ENCODE data around the gene FRMD4A. TPM values are rescaled to one million over a fixed set of nuclear protein-coding genes. Genes with fewer than 3 reads are reported as not detected.

FRMD4A gene
- total RNA-seq, 4 donors from 2014 or later = 4.0 to 12.7 (median 5.6) TPM

GRCh38 chr10:14032406-14032998, 298.2 kb downstream of the FRMD4A start:
- TF ChIP-seq POLR2A (IDR thresholded peaks at IDR 0.05) (no peak), CTCF (IDR thresholded peaks at IDR 0.05) (peak; percentile 19 to 42 (median 35)), EP300 (IDR thresholded peaks at IDR 0.05; ENCODE audit: low read depth) (no peak), POLR2AphosphoS5 (IDR thresholded peaks at IDR 0.05) (no peak)
- Histone ChIP-seq H3K27me3 (no peaks in the 10 kb centered on the region), H3K36me3 (no peaks in the 10 kb centered on the region), H3K4me3 (no peak overlapping the region), H3K4me1 (no peaks in the 10 kb centered on the region), H3K9me3 (no peaks in the 10 kb centered on the region), H3K27ac (no peak overlapping the region)
- intact Hi-C loops (cut with DNase I; ENCODE audit: low total_unique reads) (no loop called here), in situ Hi-C loops (cut with MboI; ENCODE audit: low pct_ligation_motif_present in 1 of 4, low pct_unique_long_range_greater_than_20kb in 1 of 4, low sequenced_read_pairs in 3 of 4) (no loop called here)
- 50% methylated on average over 17 of the region's 17 CpGs; no CpG with 5 or more reads in 1 of the 2 donors for WGBS, 2 donors (ENCODE audit: low coverage in 1 of 2)
- DNase-seq = no peak

DNA sequence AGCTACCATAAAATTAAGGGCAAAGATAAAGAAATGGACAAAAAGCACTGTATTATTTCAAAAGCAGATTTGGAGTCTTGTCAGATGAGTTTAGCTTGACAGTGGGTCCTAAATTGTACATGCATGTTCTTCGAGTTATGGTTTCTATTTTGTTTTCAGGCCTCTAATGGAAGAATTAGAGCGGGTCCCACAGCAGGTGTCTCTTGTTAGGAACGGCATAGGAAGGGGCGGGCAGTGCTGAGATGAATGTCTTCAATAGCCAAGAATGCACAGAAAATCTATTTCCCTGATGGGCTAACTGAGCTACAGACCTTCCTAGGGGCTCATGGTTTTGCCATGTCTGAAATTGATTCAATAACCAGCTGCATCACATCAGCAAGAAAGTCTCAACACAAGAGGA, 304.4 kb downstream of the FRMD4A start:
- in situ Hi-C loops (cut with MboI; ENCODE audit: low pct_ligation_motif_present in 1 of 4, low pct_unique_long_range_greater_than_20kb in 1 of 4, low sequenced_read_pairs in 3 of 4) = no loop called here
- Histone ChIP-seq H3K9me3 (no peaks in the 10 kb centered on the region), H3K27me3 (no peaks in the 10 kb centered on the region), H3K4me3 (no peak overlapping the region), H3K27ac (no peak overlapping the region), H3K36me3 (no peaks in the 10 kb centered on the region), H3K4me1 (no peaks in the 10 kb centered on the region)
- 71 to 84% methylated on average over 4 of the region's 4 CpGs for WGBS, 2 donors (ENCODE audit: low coverage in 1 of 2)
- intact Hi-C loops (cut with DNase I; ENCODE audit: low total_unique reads) = no loop called here
- no peak for TF ChIP-seq CTCF (IDR thresholded peaks at IDR 0.05)
- no peak for DNase-seq

GRCh38 chr10:14025283-14026189, 305.2 kb downstream of the FRMD4A start:
- H3K27me3 ChIP-seq = no peaks in the 10 kb centered on the region
- TF ChIP-seq POLR2AphosphoS5 (IDR thresholded peaks at IDR 0.05) = no peak
- no peaks in the 10 kb centered on the region for H3K9me3 ChIP-seq
- H3K4me3 ChIP-seq = no peak overlapping the region
- H3K36me3 ChIP-seq = no peaks in the 10 kb centered on the region
- WGBS, 2 donors (ENCODE audit: low coverage in 1 of 2) = 70 to 77% methylated on average over 7 to 10 of the region's 10 CpGs
- intact Hi-C loops (cut with DNase I; ENCODE audit: low total_unique reads) (no loop called here), in situ Hi-C loops (cut with MboI; ENCODE audit: low pct_ligation_motif_present in 1 of 4, low pct_unique_long_range_greater_than_20kb in 1 of 4, low sequenced_read_pairs in 3 of 4) (no loop called here)
- no peak for DNase-seq
- H3K4me1 ChIP-seq = no peaks in the 10 kb centered on the region
- H3K27ac ChIP-seq = no peak overlapping the region

DNA sequence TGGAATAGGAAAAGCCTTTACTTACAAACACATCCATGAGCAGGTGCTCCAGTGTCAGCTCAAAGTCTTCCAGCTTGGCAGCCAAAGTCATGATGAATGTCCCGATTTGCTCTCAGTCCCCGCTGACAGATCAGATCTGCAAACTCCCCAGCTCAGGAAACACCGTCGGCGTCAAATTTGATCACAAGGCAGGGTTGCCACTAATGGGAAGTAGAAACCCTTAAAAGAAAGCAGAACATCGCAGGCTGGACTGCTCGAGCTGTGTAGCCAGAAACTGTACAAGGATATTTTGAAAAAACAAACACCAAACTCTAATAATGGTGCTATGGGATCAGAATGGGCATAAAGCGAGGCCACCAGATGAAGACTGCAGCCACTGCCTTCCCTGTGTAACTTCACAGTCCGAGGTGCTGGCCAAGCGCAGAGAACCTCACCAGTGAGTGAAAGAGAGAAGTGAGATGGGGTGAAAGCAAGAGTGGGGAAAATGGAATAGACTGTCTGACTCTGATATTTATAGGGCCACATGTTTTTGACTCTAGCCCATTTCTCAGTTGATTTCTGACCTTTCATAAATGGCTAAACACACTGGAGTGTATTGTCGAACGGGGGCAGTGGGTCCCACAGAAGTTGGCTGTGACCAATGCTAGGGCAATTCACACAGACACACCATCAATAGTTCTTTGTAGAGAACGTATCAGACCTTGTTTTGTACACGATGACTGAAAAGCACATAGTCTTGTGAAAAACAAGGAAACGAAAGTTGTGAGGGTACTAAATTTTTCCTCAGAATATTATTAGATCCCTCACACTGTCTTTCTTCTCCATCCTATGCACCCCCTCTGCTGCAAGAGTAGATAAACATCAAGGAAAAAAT, 306.2 kb downstream of the FRMD4A start:
- in situ Hi-C loops (cut with MboI; ENCODE audit: low pct_ligation_motif_present in 1 of 4, low pct_unique_long_range_greater_than_20kb in 1 of 4, low sequenced_read_pairs in 3 of 4) (no loop called here), intact Hi-C loops (cut with DNase I; ENCODE audit: low total_unique reads) (no loop called here)
- H3K27ac ChIP-seq = peak overlapping the region in 3 of 4 donors; percentile 13 to 54 (median 37)
- TF ChIP-seq EP300 (IDR thresholded peaks at IDR 0.05; ENCODE audit: low read depth) (no peak), CTCF (IDR thresholded peaks at IDR 0.05) (no peak), POLR2A (IDR thresholded peaks at IDR 0.05) (peak; percentile 34)
- DNase-seq = peak; percentile 21
- H3K4me1 ChIP-seq = no peaks in the 10 kb centered on the region
- peak overlapping the region in 1 of 4 donors; percentile 20 for H3K4me3 ChIP-seq
- no peaks in the 10 kb centered on the region for H3K9me3 ChIP-seq
- H3K27me3 ChIP-seq = no peaks in the 10 kb centered on the region
- 57 to 70% methylated on average over 11 to 15 of the region's 15 CpGs for WGBS, 2 donors (ENCODE audit: low coverage in 1 of 2)
- H3K36me3 ChIP-seq = no peaks in the 10 kb centered on the region
